GM12874 (cell line): ENCODE results near the gene FCRLB.

ENCODE experiments used
- TF ChIP-seq, protein P1 (sequence below): IDR thresholded peaks from 2 replicates; pipeline ENCODE4 v1.5.1; 2011; ENCODE audit warnings: low read depth, mild to moderate bottlenecking, control low read depth, low read length, moderate library complexity; ENCODE audit not compliant: insufficient read depth

The FCRLB gene

GRCh38 chr1:161770250-161770649 is 48.9 kb downstream of the FCRLB start:
- TF ChIP-seq, protein P1, sequence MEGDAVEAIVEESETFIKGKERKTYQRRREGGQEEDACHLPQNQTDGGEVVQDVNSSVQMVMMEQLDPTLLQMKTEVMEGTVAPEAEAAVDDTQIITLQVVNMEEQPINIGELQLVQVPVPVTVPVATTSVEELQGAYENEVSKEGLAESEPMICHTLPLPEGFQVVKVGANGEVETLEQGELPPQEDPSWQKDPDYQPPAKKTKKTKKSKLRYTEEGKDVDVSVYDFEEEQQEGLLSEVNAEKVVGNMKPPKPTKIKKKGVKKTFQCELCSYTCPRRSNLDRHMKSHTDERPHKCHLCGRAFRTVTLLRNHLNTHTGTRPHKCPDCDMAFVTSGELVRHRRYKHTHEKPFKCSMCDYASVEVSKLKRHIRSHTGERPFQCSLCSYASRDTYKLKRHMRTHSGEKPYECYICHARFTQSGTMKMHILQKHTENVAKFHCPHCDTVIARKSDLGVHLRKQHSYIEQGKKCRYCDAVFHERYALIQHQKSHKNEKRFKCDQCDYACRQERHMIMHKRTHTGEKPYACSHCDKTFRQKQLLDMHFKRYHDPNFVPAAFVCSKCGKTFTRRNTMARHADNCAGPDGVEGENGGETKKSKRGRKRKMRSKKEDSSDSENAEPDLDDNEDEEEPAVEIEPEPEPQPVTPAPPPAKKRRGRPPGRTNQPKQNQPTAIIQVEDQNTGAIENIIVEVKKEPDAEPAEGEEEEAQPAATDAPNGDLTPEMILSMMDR, result no peak

- TF ChIP-seq, protein P1, result no peak
These were observed 49.8 kb downstream of the FCRLB start for GRCh38 chr1:161771161-161771560.

GRCh38 chr1:161771973-161772372 is 50.6 kb downstream of the FCRLB start:
- TF ChIP-seq, protein P1, result no peak

GRCh38 chr1:161772397-161772796 is 51.1 kb downstream of the FCRLB start:
- TF ChIP-seq, protein P1, result no peak

- TF ChIP-seq, protein P1, result no peak
These were observed 52.4 kb downstream of the FCRLB start for GRCh38 chr1:161773791-161774190.

DNA sequence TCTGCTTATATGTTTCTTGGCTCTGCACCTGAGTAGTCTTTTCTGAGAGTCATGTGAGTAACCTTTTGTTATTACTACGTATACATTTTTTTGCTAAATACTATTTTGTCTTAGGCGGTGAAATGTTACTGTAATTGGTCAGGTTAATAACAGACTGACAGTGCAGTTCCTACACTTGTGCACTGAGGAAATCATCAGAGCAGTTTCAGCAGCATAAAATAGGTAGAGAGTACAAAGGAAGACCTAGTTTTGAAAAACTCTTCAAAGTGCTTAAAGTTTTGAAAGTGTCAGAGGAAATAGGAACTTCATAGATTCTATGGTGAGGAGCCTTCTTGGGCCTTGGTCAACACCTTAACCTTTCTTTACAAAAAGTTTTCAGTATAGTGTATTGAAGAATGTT is 55.9 kb downstream of the FCRLB start:
- TF ChIP-seq, protein P1, result no peak
